ENCODE data around the gene COL19A1. TPM values are rescaled to one million over a fixed set of nuclear protein-coding genes. Genes with fewer than 3 reads are reported as not detected.

COL19A1 gene
- total RNA-seq, 1 experiment from 2014 or later, result not detected

GRCh38 chr6:70145178-70145577 lies 278.8 kb downstream of the COL19A1 start:
- ChIA-PET CTCF (no interaction called here), POLR2A (ENCODE audit: unreplicated experiment) (no interaction called here)
- H3K4me2 ChIP-seq, result no peak overlapping the region
- H3K9me3 ChIP-seq (ENCODE audit: insufficient read depth, low read depth), result no peaks in the 10 kb centered on the region
- H3K27me3 ChIP-seq (ENCODE audit: insufficient read depth, low read depth), result no peaks in the 10 kb centered on the region
- H2AFZ ChIP-seq, result no peak overlapping the region
- BruUV-seq (replicated peaks), result no TSS peak
- no peaks in the 10 kb centered on the region for H3K36me3 ChIP-seq (ENCODE audit: low read depth)
- H3K4me1 ChIP-seq (replicated peaks; ENCODE audit: insufficient read depth), result no peaks in the 10 kb centered on the region
- no peaks in the 10 kb centered on the region for H3K79me2 ChIP-seq (ENCODE audit: low read depth)
- H3F3A ChIP-seq (ENCODE audit: insufficient read depth, low read depth), result no peaks in the 10 kb centered on the region
- no peak for DNase-seq
- intact Hi-C loops (cut with micrococcal nuclease; ENCODE audit: unreplicated experiment), result no loop called here
- H3K27ac ChIP-seq, result no peak overlapping the region
- no peaks in the 10 kb centered on the region for H3K9me2 ChIP-seq (ENCODE audit: insufficient read depth)
- TF ChIP-seq EZH2 (IDR thresholded peaks at IDR 0.05; ENCODE audit: low read depth), result no peak
- TF ChIP-seq CTCF (conservative IDR thresholded peaks at IDR 0.05), result no peak
- no peaks in the 10 kb centered on the region for H4K20me1 ChIP-seq (ENCODE audit: insufficient read depth)
- no peak overlapping the region for H3K4me3 ChIP-seq

- Histone ChIP-seq H3K27me3 (ENCODE audit: insufficient read depth, low read depth) (no peaks in the 10 kb centered on the region), H2AFZ (no peak overlapping the region), H4K20me1 (ENCODE audit: insufficient read depth) (no peaks in the 10 kb centered on the region), H3K79me2 (ENCODE audit: low read depth) (no peaks in the 10 kb centered on the region), H3K36me3 (ENCODE audit: low read depth) (no peaks in the 10 kb centered on the region), H3K27ac (no peak overlapping the region), H3K9me2 (ENCODE audit: insufficient read depth) (no peaks in the 10 kb centered on the region), H3K4me3 (no peak overlapping the region), H3K9me3 (ENCODE audit: insufficient read depth, low read depth) (no peaks in the 10 kb centered on the region), H3K4me2 (no peak overlapping the region), H3F3A (ENCODE audit: insufficient read depth, low read depth) (no peaks in the 10 kb centered on the region), H3K4me1 (replicated peaks; ENCODE audit: insufficient read depth) (no peaks in the 10 kb centered on the region)
- BruUV-seq (replicated peaks), result no TSS peak
- POLR2A ChIA-PET (ENCODE audit: unreplicated experiment), result no interaction called here
- no peak for DNase-seq
- CTCF ChIA-PET, result no interaction called here
- TF ChIP-seq CTCF (conservative IDR thresholded peaks at IDR 0.05) (no peak), EZH2 (IDR thresholded peaks at IDR 0.05; ENCODE audit: low read depth) (no peak)
- intact Hi-C loops (cut with micrococcal nuclease; ENCODE audit: unreplicated experiment), result no loop called here
Observed at GRCh38 chr6:70149209-70149788, 282.9 kb downstream of the COL19A1 start.

- no peak overlapping the region for H3K4me3 ChIP-seq
- no peaks in the 10 kb centered on the region for H3K27me3 ChIP-seq (ENCODE audit: insufficient read depth, low read depth)
- TF ChIP-seq EZH2 (IDR thresholded peaks at IDR 0.05; ENCODE audit: low read depth), result no peak
- H3F3A ChIP-seq (ENCODE audit: insufficient read depth, low read depth), result no peaks in the 10 kb centered on the region
- no peak overlapping the region for H3K4me2 ChIP-seq
- no peaks in the 10 kb centered on the region for H3K4me1 ChIP-seq (replicated peaks; ENCODE audit: insufficient read depth)
- ChIA-PET CTCF (no interaction called here), POLR2A (ENCODE audit: unreplicated experiment) (no interaction called here)
- no peaks in the 10 kb centered on the region for H3K79me2 ChIP-seq (ENCODE audit: low read depth)
- H3K27ac ChIP-seq, result no peak overlapping the region
- no TSS peak for BruUV-seq (replicated peaks)
- DNase-seq, result no peak
- no peaks in the 10 kb centered on the region for H3K36me3 ChIP-seq (ENCODE audit: low read depth)
- no peaks in the 10 kb centered on the region for H3K9me3 ChIP-seq (ENCODE audit: insufficient read depth, low read depth)
- no peaks in the 10 kb centered on the region for H4K20me1 ChIP-seq (ENCODE audit: insufficient read depth)
- H2AFZ ChIP-seq, result no peak overlapping the region
- H3K9me2 ChIP-seq (ENCODE audit: insufficient read depth), result no peaks in the 10 kb centered on the region
- intact Hi-C loops (cut with micrococcal nuclease; ENCODE audit: unreplicated experiment), result no loop called here
Observed at GRCh38 chr6:70150521-70150920, 284.2 kb downstream of the COL19A1 start.

- Histone ChIP-seq H2AFZ (no peak overlapping the region), H3K9me3 (ENCODE audit: insufficient read depth, low read depth) (no peaks in the 10 kb centered on the region), H3K27me3 (ENCODE audit: insufficient read depth, low read depth) (no peaks in the 10 kb centered on the region), H3K36me3 (ENCODE audit: low read depth) (no peaks in the 10 kb centered on the region), H3K4me3 (no peak overlapping the region), H4K20me1 (ENCODE audit: insufficient read depth) (no peaks in the 10 kb centered on the region), H3F3A (ENCODE audit: insufficient read depth, low read depth) (no peaks in the 10 kb centered on the region), H3K4me1 (replicated peaks; ENCODE audit: insufficient read depth) (no peaks in the 10 kb centered on the region), H3K9me2 (ENCODE audit: insufficient read depth) (no peaks in the 10 kb centered on the region), H3K4me2 (no peak overlapping the region), H3K27ac (no peak overlapping the region), H3K79me2 (ENCODE audit: low read depth) (no peaks in the 10 kb centered on the region)
- intact Hi-C loops (cut with micrococcal nuclease; ENCODE audit: unreplicated experiment), result no loop called here
- no peak for DNase-seq
- TF ChIP-seq CTCF (conservative IDR thresholded peaks at IDR 0.05) (no peak), EZH2 (IDR thresholded peaks at IDR 0.05; ENCODE audit: low read depth) (no peak)
- ChIA-PET POLR2A (ENCODE audit: unreplicated experiment) (no interaction called here), CTCF (no interaction called here)
- BruUV-seq (replicated peaks), result no TSS peak
Observed at GRCh38 chr6:70151616-70152015, 285.3 kb downstream of the COL19A1 start.

All from PC-9 (cell line).